Measurements from ENCODE around the gene ZKSCAN3. TPM values are rescaled to one million over a fixed set of nuclear protein-coding genes. Genes with fewer than 3 reads are reported as not detected.
"Not testable (repeated sequence)": the region's sequence is repeated elsewhere in the genome, so short reads cannot be mapped to it uniquely, and the experiment has no call there.

The ZKSCAN3 gene
- total RNA-seq, 4 donors from 2014 or later = 2.9 to 6.7 (median 4.3) TPM

GRCh38 chr6:28402197-28402596 is 52.5 kb downstream of the ZKSCAN3 start:
- TF ChIP-seq CTCF (IDR thresholded peaks at IDR 0.05) (no peak), POLR2A (IDR thresholded peaks at IDR 0.05) (no peak)
- intact Hi-C loops (cut with DNase I; ENCODE audit: low total_unique reads) = no loop called here
- no peak for DNase-seq (ENCODE audit: low spot score in 2 of 2)
- H3K4me3 ChIP-seq (ENCODE audit: low read depth, poor library complexity, severe bottlenecking) = no peak overlapping the region
- WGBS, 2 donors = 84 to 87% methylated on average over 2 of the region's 2 CpGs

DNA sequence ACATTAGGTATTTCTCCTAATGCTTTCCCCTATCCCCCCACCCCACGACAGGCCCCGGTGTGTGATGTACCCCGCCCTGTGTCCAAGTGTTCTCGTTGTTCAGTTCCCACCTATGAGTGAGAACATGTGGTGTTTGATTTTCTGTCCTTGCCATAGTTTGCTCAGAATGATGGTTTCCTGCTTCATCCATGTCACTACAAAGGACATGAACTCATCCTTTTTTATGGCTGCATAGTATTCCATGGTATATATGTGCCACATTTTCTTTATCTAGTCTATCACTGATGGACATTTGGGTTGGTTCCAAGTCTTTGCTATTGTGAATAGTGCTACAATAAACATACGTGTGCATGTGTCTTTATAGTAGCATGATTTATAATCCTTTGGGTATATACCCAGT is 54.2 kb downstream of the ZKSCAN3 start:
- DNase-seq (ENCODE audit: low spot score in 2 of 2); intact Hi-C loops (cut with DNase I; ENCODE audit: low total_unique reads); H3K4me3 ChIP-seq (ENCODE audit: low read depth, poor library complexity, severe bottlenecking): not testable (repeated sequence)
- 88 to 92% methylated on average over 5 of the region's 5 CpGs for WGBS, 2 donors

GRCh38 chr6:28407401-28407800 is 57.7 kb downstream of the ZKSCAN3 start:
- no peak for DNase-seq (ENCODE audit: low spot score in 2 of 2)
- TF ChIP-seq CTCF (IDR thresholded peaks at IDR 0.05) = no peak
- no peak for TF ChIP-seq POLR2A (IDR thresholded peaks at IDR 0.05)
- H3K4me3 ChIP-seq (ENCODE audit: low read depth, poor library complexity, severe bottlenecking) = no peak overlapping the region
- 62 to 65% methylated on average over 2 of the region's 2 CpGs for WGBS, 2 donors
- intact Hi-C loops (cut with DNase I; ENCODE audit: low total_unique reads) = no loop called here

DNA sequence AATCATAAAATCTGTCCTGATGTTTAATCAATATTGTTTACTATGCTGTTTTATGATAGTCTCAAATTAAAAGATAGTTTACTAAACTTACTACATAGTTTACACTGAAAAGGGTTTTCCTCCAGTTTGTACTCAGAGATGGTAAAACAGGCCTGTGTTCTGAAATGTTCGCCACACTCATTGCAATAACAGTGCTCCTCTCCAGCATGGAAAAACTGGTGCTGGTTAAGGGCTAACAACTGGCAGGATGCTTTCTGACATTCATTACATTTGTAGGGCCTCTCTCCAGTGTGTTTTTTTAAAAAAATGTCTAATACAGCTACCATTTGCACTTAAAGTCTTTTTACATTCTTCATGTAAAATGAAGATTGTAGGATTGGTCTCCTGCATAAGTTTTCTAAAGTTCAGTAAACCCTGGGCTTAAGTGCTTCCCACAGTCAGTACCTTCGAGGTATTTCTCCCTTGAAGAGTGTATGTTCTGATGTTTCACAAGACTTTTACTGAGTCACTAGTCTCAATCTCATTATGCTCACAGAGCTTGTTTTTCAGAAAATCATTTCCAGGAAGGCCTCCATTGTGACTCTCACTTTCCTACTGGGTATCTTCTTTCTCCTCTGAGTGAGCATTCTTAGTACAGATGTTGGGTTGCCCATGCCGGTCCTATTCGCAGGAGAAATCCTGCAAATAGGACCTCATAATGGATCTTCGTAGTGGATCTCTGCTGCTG is 58.5 kb downstream of the ZKSCAN3 start:
- intact Hi-C loops (cut with DNase I; ENCODE audit: low total_unique reads) = no loop called here
- 82 to 87% methylated on average over 5 of the region's 5 CpGs for WGBS, 2 donors

DNA sequence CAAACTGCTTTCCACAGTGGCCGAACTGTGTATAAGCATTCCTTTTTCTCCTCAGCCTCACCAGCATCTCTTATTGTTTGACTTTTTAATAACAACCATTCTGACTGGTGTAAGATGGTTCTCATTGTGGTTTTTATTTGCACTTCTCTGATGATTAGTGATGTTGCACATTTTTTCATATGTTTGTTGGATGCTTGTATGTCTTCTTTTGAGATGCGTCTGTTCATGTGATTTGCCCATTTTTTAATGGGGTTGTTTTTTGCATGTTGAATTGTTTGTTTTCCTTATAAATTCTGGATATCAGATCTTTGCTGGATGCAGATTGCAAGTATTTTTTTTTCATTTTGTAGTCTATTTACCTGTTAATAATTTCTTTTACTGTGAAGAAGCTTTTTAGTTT is 61.0 kb downstream of the ZKSCAN3 start:
- no peak overlapping the region for H3K4me3 ChIP-seq (ENCODE audit: low read depth, poor library complexity, severe bottlenecking)
- no peak for DNase-seq (ENCODE audit: low spot score in 2 of 2)
- WGBS, 2 donors = 92 to 99% methylated on average over 2 of the region's 2 CpGs
- TF ChIP-seq POLR2A (IDR thresholded peaks at IDR 0.05) (no peak), CTCF (IDR thresholded peaks at IDR 0.05) (no peak)
- intact Hi-C loops (cut with DNase I; ENCODE audit: low total_unique reads) = no loop called here

More for the DNA sequence above, 58.5 kb downstream of the ZKSCAN3 start:
- no peak overlapping the region for H3K4me3 ChIP-seq (ENCODE audit: low read depth, poor library complexity, severe bottlenecking)
- DNase-seq (ENCODE audit: low spot score in 2 of 2) = no peak
- TF ChIP-seq POLR2A (IDR thresholded peaks at IDR 0.05) = no peak
- TF ChIP-seq CTCF (IDR thresholded peaks at IDR 0.05) = no peak

DNA sequence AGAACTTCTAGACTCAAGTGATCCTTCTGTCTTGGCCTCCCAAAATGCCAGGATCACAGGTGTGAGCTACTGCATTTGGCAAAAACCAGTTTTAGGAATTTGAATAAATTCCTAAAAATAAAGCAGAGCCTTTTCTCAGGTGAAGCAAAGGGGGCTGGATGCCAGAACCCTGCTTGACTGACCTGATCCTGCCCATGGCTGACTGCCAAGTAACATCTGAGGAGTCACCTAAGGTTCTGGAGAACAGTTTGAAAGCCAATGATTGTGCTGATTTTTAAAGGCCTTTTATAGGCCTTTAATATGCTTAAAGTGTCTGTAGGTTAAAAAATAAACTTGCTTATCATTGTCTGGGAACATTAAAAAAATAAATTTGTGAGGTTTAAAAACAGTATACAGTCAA is 63.9 kb downstream of the ZKSCAN3 start:
- no peak overlapping the region for H3K4me3 ChIP-seq (ENCODE audit: low read depth, poor library complexity, severe bottlenecking)
- TF ChIP-seq POLR2A (IDR thresholded peaks at IDR 0.05) = no peak
- no peak for TF ChIP-seq CTCF (IDR thresholded peaks at IDR 0.05)
- DNase-seq (ENCODE audit: low spot score in 2 of 2) = no peak
- intact Hi-C loops (cut with DNase I; ENCODE audit: low total_unique reads) = no loop called here

Other genes starting within 250 kb of the ZKSCAN3 start
- 1 to 10 TPM; 3.9 to 6.1 (median 5.3) TPM for gene ZSCAN16, start 225.3 kb upstream of the ZKSCAN3 start, total RNA-seq
- gene ZKSCAN8, start 208.1 kb upstream of the ZKSCAN3 start, total RNA-seq = 10 to 100 TPM; 10.5 to 16.5 (median 11.3) TPM
- gene ZSCAN9, start 124.7 kb upstream of the ZKSCAN3 start, total RNA-seq = 1 to 10 TPM; 2.3 to 9.4 (median 4.3) TPM
- gene ZKSCAN4, start 97.7 kb upstream of the ZKSCAN3 start, total RNA-seq = 1 to 10 TPM; 4.4 to 6.4 (median 5.9) TPM
- gene NKAPL, start 90.7 kb upstream of the ZKSCAN3 start, total RNA-seq = 1 to 10 TPM in 1 of 4 donors, under 1 TPM in 2, not detected in 1; 0.42 to 1.1 (median 0.75) TPM
- 10 to 100 TPM in 2 of 4 donors, 1 to 10 TPM in 2; 8.3 to 20.7 (median 11.0) TPM for gene ZSCAN26, start 82.8 kb upstream of the ZKSCAN3 start, total RNA-seq
- gene PGBD1, start 68.4 kb upstream of the ZKSCAN3 start, total RNA-seq = 1 to 10 TPM in 2 of 4 donors, under 1 TPM in 2; 0.15 to 1.6 (median 1.1) TPM
- 10 to 100 TPM in 2 of 4 donors, 1 to 10 TPM in 2; 3.6 to 19.4 (median 7.0) TPM for gene ZSCAN31, start 13.8 kb upstream of the ZKSCAN3 start, total RNA-seq
- 1 to 10 TPM; 2.7 to 5.5 (median 4.0) TPM for gene ZSCAN12, start 49.8 kb downstream of the ZKSCAN3 start, total RNA-seq
- 1 to 10 TPM in 1 of 4 donors, under 1 TPM in 2, not detected in 1; 0.25 to 1.2 (median 0.65) TPM for gene ZSCAN23, start 93.5 kb downstream of the ZKSCAN3 start, total RNA-seq
- gene GPX6, start 165.8 kb downstream of the ZKSCAN3 start, total RNA-seq = not detected
- gene GPX5, start 175.9 kb downstream of the ZKSCAN3 start, total RNA-seq = not detected

Measured in lower leg skin (tissue), 4 donors.